OCI-M2 (cell line): ENCODE data around the gene CCDC32.
"Not testable (repeated sequence)": the region's sequence is repeated elsewhere in the genome, so short reads cannot be mapped to it uniquely, and the experiment has no call there.

Experiments used
- DNase-seq: peaks from one replicate; lab custom pipeline; 2025; ENCODE audit not compliant: unreplicated experiment; lab: John Stamatoyannopoulos, UW

CCDC32 gene

GRCh38 chr15:40564591-40565332 is at the start of gene CCDC32:
CCDC32 (minus strand) TSS chr15:40565042; CDS start chr15:40563015, 2,027 bp downstream.
- DNase-seq: peak; percentile 76

- no peak for DNase-seq
Observed at GRCh38 chr15:40613080-40613479, 48.2 kb upstream of the CCDC32 start.

GRCh38 chr15:40603935-40604334 is 39.1 kb upstream of the CCDC32 start:
- no peak for DNase-seq

- DNase-seq: no peak
Observed at GRCh38 chr15:40600956-40601355, 36.1 kb upstream of the CCDC32 start.

GRCh38 chr15:40598672-40599071 is 33.8 kb upstream of the CCDC32 start:
- no peak for DNase-seq

- DNase-seq: no peak
Observed at GRCh38 chr15:40598126-40598525, 33.3 kb upstream of the CCDC32 start.

GRCh38 chr15:40597024-40597423 is 32.2 kb upstream of the CCDC32 start:
- no peak for DNase-seq

- DNase-seq: no peak
Observed at GRCh38 chr15:40595773-40596172, 30.9 kb upstream of the CCDC32 start.

- DNase-seq: no peak
Observed at GRCh38 chr15:40595219-40595618, 30.4 kb upstream of the CCDC32 start.

GRCh38 chr15:40594429-40594836 is 29.6 kb upstream of the CCDC32 start:
- DNase-seq: no peak

GRCh38 chr15:40593588-40594428 is 29.0 kb upstream of the CCDC32 start, which contains the start of gene KNL1:
KNL1 (plus strand) TSS chr15:40594249; CDS start chr15:40602932, 8,683 bp downstream.
- DNase-seq: peak; percentile 95

- no peak for DNase-seq
Observed at GRCh38 chr15:40593165-40593564, 28.3 kb upstream of the CCDC32 start.

- no peak for DNase-seq
Observed at GRCh38 chr15:40591389-40591788, 26.5 kb upstream of the CCDC32 start.

- peak; percentile 52 for DNase-seq
Observed at GRCh38 chr15:40590667-40591050, 25.8 kb upstream of the CCDC32 start.

GRCh38 chr15:40584191-40584590 is 19.3 kb upstream of the CCDC32 start:
- DNase-seq: no peak

- DNase-seq: peak; percentile 60
Observed at GRCh38 chr15:40582726-40583246, 17.9 kb upstream of the CCDC32 start.

- DNase-seq: not testable (repeated sequence)
Observed at GRCh38 chr15:40581796-40582195, 17.0 kb upstream of the CCDC32 start.

GRCh38 chr15:40578892-40579291 is 14.1 kb upstream of the CCDC32 start:
- no peak for DNase-seq

GRCh38 chr15:40576914-40577313 is 12.1 kb upstream of the CCDC32 start:
- DNase-seq: not testable (repeated sequence)

- DNase-seq: no peak
Observed at GRCh38 chr15:40575113-40575512, 10.3 kb upstream of the CCDC32 start.

GRCh38 chr15:40569129-40569953 is 4.5 kb upstream of the CCDC32 start, which contains the start of gene RPUSD2:
RPUSD2 (plus strand) TSS chr15:40569299; CDS start chr15:40569338, 39 bp downstream.
- DNase-seq: peak; percentile 44
